ENCODE data around the gene PTPRE. TPM values are rescaled to one million over a fixed set of nuclear protein-coding genes. Genes with fewer than 3 reads are reported as not detected.

PTPRE gene
- polyA plus RNA-seq, 1 of the 3 experiments (the other 2 are of a cell fraction) = 11.8 TPM

- Histone ChIP-seq H3K79me2 (ENCODE audit: insufficient read depth) (no peaks in the 10 kb centered on the region; the same call in 1 of the 2 replicates), H3K4me1 (ENCODE audit: control insufficient read depth in 1 of 2, insufficient read depth in 2 of 2, low read depth in 1 of 2, low read length in 1 of 2) (peaks cover 0 to 12% of the 10 kb centered on the region in 2 experiments; a peak in 1 of 4 replicates), H3K36me3 (replicated peaks in 1 of 2; ENCODE audit: control insufficient read depth in 1 of 2, insufficient read depth in 2 of 2, low read length in 1 of 2) (no peaks in the 10 kb centered on the region), H3K9me2 (no peaks in the 10 kb centered on the region), H3K4me2 (peak overlapping the region; percentile 83), H3F3A (replicated peaks; ENCODE audit: insufficient read depth) (no peaks in the 10 kb centered on the region), H3K9me3 (no peaks in the 10 kb centered on the region), H4K20me1 (ENCODE audit: insufficient read depth) (no peaks in the 10 kb centered on the region), H3K27ac (ENCODE audit: low read depth in 2 of 2, low read length in 1 of 2) (peak overlapping the region; percentile 32 to 34; a peak in 3 of 4 replicates), H3K9ac (peak overlapping the region; percentile 63; the same call in 1 of the 2 replicates), H3K4me3 (ENCODE audit: low read depth in 2 of 2, low read length in 1 of 2) (peak overlapping the region; percentile 70 to 77), H3K27me3 (ENCODE audit: insufficient read depth) (no peaks in the 10 kb centered on the region), H2AFZ (ENCODE audit: low read depth) (peak overlapping the region; percentile 84; the same call in 1 of the 2 replicates)
- peak; percentile 21; the same call in 1 of the 2 replicates for TF ChIP-seq TCF12 (IDR thresholded peaks at IDR 0.05)
- 0 out of 2 replicates have a peak, but pooled peaks have one; percentile 5 for TF ChIP-seq CTCF (IDR thresholded peaks at IDR 0.05)
- no peak for TF ChIP-seq FOSL2 (IDR thresholded peaks at IDR 0.05; ENCODE audit: borderline replicate concordance, low read depth)
- DNase-seq = peak; percentile 67
- CTCF ChIA-PET = interaction anchor here (0.6 to 13.6 kb wide), 49 partner anchors 14 to 1696 kb away, joined by 3 to 389 read pairs (median 4); no protein-coding TSS in a partner anchor
- POLR2A ChIA-PET = interaction anchor here (0.9 kb wide), 1 partner anchor 13 kb away, joined by 3 read pairs; no protein-coding TSS in a partner anchor
- 2% methylated on average over 14 of the region's 65 CpGs for WGBS (ENCODE audit: low lambda C conversion rate)
Observed at GRCh38 chr10:127907411-127908105, 655 bp downstream of the PTPRE start.

GRCh38 chr10:127908106-127908958, 1.4 kb downstream of the PTPRE start:
- peak overlapping the region; percentile 16 to 22; a peak in 3 of 4 replicates for H3K27ac ChIP-seq (ENCODE audit: low read depth in 2 of 2, low read length in 1 of 2)
- no peaks in the 10 kb centered on the region for H4K20me1 ChIP-seq (ENCODE audit: insufficient read depth)
- TF ChIP-seq GATA2 (CRISPR knock-in tag; IDR thresholded peaks at IDR 0.05) (no peak), USF1 (IDR thresholded peaks at IDR 0.05; ENCODE audit: borderline replicate concordance, low read depth) (peak; percentile 55; the same call in 1 of the 2 replicates), JUND (IDR thresholded peaks at IDR 0.05) (peak; percentile 39; the same call in 1 of the 2 replicates), SMC3 (IDR thresholded peaks at IDR 0.05; ENCODE audit: low read depth, low read length) (no peak), NRF1 (IDR thresholded peaks at IDR 0.05; ENCODE audit: low read depth, low read length) (no peak), TAF1 (IDR thresholded peaks at IDR 0.05; ENCODE audit: borderline replicate concordance, low read depth, low read length) (no peak), POLR2AphosphoS5 (IDR thresholded peaks at IDR 0.05; ENCODE audit: low read depth, low read length) (peak; percentile 29; the same call in 1 of the 2 replicates), TCF12 (IDR thresholded peaks at IDR 0.05) (peak; percentile 63), TEAD4 (IDR thresholded peaks at IDR 0.05; ENCODE audit: borderline replicate concordance, insufficient read depth) (no peak), RAD21 (IDR thresholded peaks at IDR 0.05; ENCODE audit: low read length) (no peak), RXRA (IDR thresholded peaks at IDR 0.05; ENCODE audit: borderline replicate concordance, low read depth) (peak; percentile 36; the same call in 1 of the 2 replicates), MAX (IDR thresholded peaks at IDR 0.05; ENCODE audit: low read depth) (no peak), MXI1 (IDR thresholded peaks at IDR 0.05; ENCODE audit: low read depth, low read length) (no peak)
- H3K4me1 ChIP-seq (ENCODE audit: control insufficient read depth in 1 of 2, insufficient read depth in 2 of 2, low read depth in 1 of 2, low read length in 1 of 2) = peaks cover 0 to 12% of the 10 kb centered on the region in 2 experiments; a peak in 1 of 4 replicates
- H3K9me3 ChIP-seq = no peaks in the 10 kb centered on the region
- ChIA-PET POLR2A (interaction anchor here (0.9 kb wide), 1 partner anchor 12 kb away, joined by 3 read pairs; no protein-coding TSS in a partner anchor), CTCF (interaction anchor here (0.7 to 13.6 kb wide), 13 partner anchors 13 to 246 kb away, joined by 3 to 389 read pairs (median 9); no protein-coding TSS in a partner anchor)
- no peak for DNase-seq
- peak overlapping the region; percentile 63; the same call in 1 of the 2 replicates for H3K9ac ChIP-seq
- H3F3A ChIP-seq (replicated peaks; ENCODE audit: insufficient read depth) = no peaks in the 10 kb centered on the region
- peak overlapping the region; percentile 70 to 77 for H3K4me3 ChIP-seq (ENCODE audit: low read depth in 2 of 2, low read length in 1 of 2)
- H3K27me3 ChIP-seq (ENCODE audit: insufficient read depth) = no peaks in the 10 kb centered on the region
- no peaks in the 10 kb centered on the region; the same call in 1 of the 2 replicates for H3K79me2 ChIP-seq (ENCODE audit: insufficient read depth)
- no peaks in the 10 kb centered on the region for H3K9me2 ChIP-seq
- peak overlapping the region; percentile 83 for H3K4me2 ChIP-seq
- H2AFZ ChIP-seq (ENCODE audit: low read depth) = no peak overlapping the region; the same call in 1 of the 2 replicates
- 49% methylated on average over 10 of the region's 13 CpGs for WGBS (ENCODE audit: low lambda C conversion rate)
- H3K36me3 ChIP-seq (replicated peaks in 1 of 2; ENCODE audit: control insufficient read depth in 1 of 2, insufficient read depth in 2 of 2, low read length in 1 of 2) = no peaks in the 10 kb centered on the region
